HUES6 (cell line): ENCODE data around the gene SLC2A4RG.
A peak's percentile ranks its signal among the peaks of the same experiment; 100 is the strongest.

ENCODE experiments used
- H3K27ac ChIP-seq: 2 replicates; pipeline ENCODE4 v1.7.0; 2013; ENCODE audit warnings: low read depth, mild to moderate bottlenecking, low read length, inconsistent platforms
- H3K27me3 ChIP-seq: 2 replicates; pipeline ENCODE4 v1.6.1; 2013; ENCODE audit warnings: low read length; ENCODE audit not compliant: control insufficient read depth, insufficient read depth
- H3K36me3 ChIP-seq: 2 replicates; pipeline ENCODE4 v1.6.1; 2013; ENCODE audit warnings: low read length; ENCODE audit not compliant: control insufficient read depth, insufficient read depth
- H3K4me1 ChIP-seq: 2 replicates; pipeline ENCODE4 v1.6.1; 2013; ENCODE audit warnings: low read length; ENCODE audit not compliant: control insufficient read depth, insufficient read depth
- H3K4me3 ChIP-seq: 2 replicates; pipeline ENCODE4 v1.5.1; 2013; ENCODE audit warnings: low read depth, low read length
- H3K9ac ChIP-seq: one replicate; pipeline ENCODE4 v1.6.1; 2013; ENCODE audit warnings: mild to moderate bottlenecking, low read length
- H3K9me3 ChIP-seq: 2 replicates; pipeline ENCODE4 v1.6.1; 2013; ENCODE audit warnings: low read depth, low read length; ENCODE audit not compliant: control insufficient read depth, insufficient read depth

SLC2A4RG gene

GRCh38 chr20:63695424-63696305 lies 43.9 kb upstream of the SLC2A4RG start:
- Histone ChIP-seq H3K9me3 (no peaks in the 10 kb centered on the region), H3K4me3 (peak overlapping the region; percentile 66; the same call in 1 of the 2 replicates), H3K27ac (no peak overlapping the region), H3K4me1 (peaks cover 32% of the 10 kb centered on the region), H3K36me3 (peaks cover 7% of the 10 kb centered on the region), H3K27me3 (no peaks in the 10 kb centered on the region), H3K9ac (no peak overlapping the region)

GRCh38 chr20:63696306-63696627 lies 43.3 kb upstream of the SLC2A4RG start:
- Histone ChIP-seq H3K27me3 (no peaks in the 10 kb centered on the region), H3K4me3 (peak overlapping the region; percentile 66)

GRCh38 chr20:63696628-63697356 lies 42.8 kb upstream of the SLC2A4RG start, which contains the start of gene TNFRSF6B:
TSS of gene TNFRSF6B (plus strand) at chr20:63696652. CDS start at chr20:63696768, 116 bp downstream.
- H3K27ac ChIP-seq, result no peak within 1 kb of the TSS
- peak within 1 kb of the TSS; percentile 56 for H3K9ac ChIP-seq
- no peaks in the 10 kb centered on the region for H3K27me3 ChIP-seq
- H3K36me3 ChIP-seq, result peaks cover 4% of the 10 kb centered on the region
- no peaks in the 10 kb centered on the region for H3K9me3 ChIP-seq
- H3K4me3 ChIP-seq, result peak within 1 kb of the TSS; percentile 66
- H3K4me1 ChIP-seq, result peaks cover 32% of the 10 kb centered on the region

More at GRCh38 chr20:63696306-63696627, 43.3 kb upstream of the SLC2A4RG start:
- Histone ChIP-seq H3K36me3 (peaks cover 7% of the 10 kb centered on the region), H3K4me1 (peaks cover 32% of the 10 kb centered on the region), H3K27ac (no peak overlapping the region), H3K9me3 (no peaks in the 10 kb centered on the region), H3K9ac (peak overlapping the region; percentile 56)

GRCh38 chr20:63697357-63697867 lies 42.2 kb upstream of the SLC2A4RG start:
- H3K27me3 ChIP-seq, result no peaks in the 10 kb centered on the region
- no peak overlapping the region for H3K27ac ChIP-seq
- peaks cover 4% of the 10 kb centered on the region for H3K36me3 ChIP-seq
- H3K9me3 ChIP-seq, result no peaks in the 10 kb centered on the region
- H3K4me1 ChIP-seq, result peaks cover 32% of the 10 kb centered on the region
- H3K4me3 ChIP-seq, result peak overlapping the region; percentile 66
- H3K9ac ChIP-seq, result peak overlapping the region; percentile 56

- Histone ChIP-seq H3K4me1 (peaks cover 32% of the 10 kb centered on the region), H3K27me3 (no peaks in the 10 kb centered on the region), H3K36me3 (peaks cover 4% of the 10 kb centered on the region), H3K27ac (no peak overlapping the region), H3K4me3 (no peak overlapping the region), H3K9me3 (no peaks in the 10 kb centered on the region), H3K9ac (no peak overlapping the region)
Measured at GRCh38 chr20:63697868-63698545, 41.6 kb upstream of the SLC2A4RG start.

GRCh38 chr20:63698739-63699465 lies 40.7 kb upstream of the SLC2A4RG start:
- peaks cover 7% of the 10 kb centered on the region; the same call in 1 of the 2 replicates for H3K36me3 ChIP-seq

GRCh38 chr20:63699466-63700198 lies 39.9 kb upstream of the SLC2A4RG start:
- Histone ChIP-seq H3K9me3 (no peaks in the 10 kb centered on the region), H3K9ac (peak overlapping the region; percentile 25), H3K36me3 (peaks cover 10% of the 10 kb centered on the region), H3K27me3 (no peaks in the 10 kb centered on the region), H3K4me3 (no peak overlapping the region), H3K27ac (0 out of 2 replicates have a peak overlapping the region, but pooled peaks have one; percentile 57), H3K4me1 (peaks cover 32% of the 10 kb centered on the region)

More at GRCh38 chr20:63698739-63699465, 40.7 kb upstream of the SLC2A4RG start:
- H3K9me3 ChIP-seq, result no peaks in the 10 kb centered on the region
- H3K4me1 ChIP-seq, result peaks cover 32% of the 10 kb centered on the region
- peak overlapping the region; percentile 68; the same call in 1 of the 2 replicates for H3K27ac ChIP-seq
- no peak overlapping the region for H3K4me3 ChIP-seq
- H3K27me3 ChIP-seq, result no peaks in the 10 kb centered on the region
- peak overlapping the region; percentile 25 for H3K9ac ChIP-seq

GRCh38 chr20:63700199-63701050 lies 39.2 kb upstream of the SLC2A4RG start:
- Histone ChIP-seq H3K27me3 (no peaks in the 10 kb centered on the region), H3K36me3 (peaks cover 18% of the 10 kb centered on the region), H3K9ac (no peak overlapping the region), H3K9me3 (no peaks in the 10 kb centered on the region), H3K4me3 (no peak overlapping the region), H3K27ac (no peak overlapping the region), H3K4me1 (peaks cover 32% of the 10 kb centered on the region)

GRCh38 chr20:63701051-63701328 lies 38.6 kb upstream of the SLC2A4RG start:
- Histone ChIP-seq H3K4me1 (peaks cover 30% of the 10 kb centered on the region), H3K36me3 (peaks cover 24% of the 10 kb centered on the region), H3K9ac (no peak overlapping the region), H3K4me3 (no peak overlapping the region), H3K27me3 (no peaks in the 10 kb centered on the region), H3K9me3 (no peaks in the 10 kb centered on the region), H3K27ac (no peak overlapping the region)
